ENCODE measurements around the gene MINDY4. TPM values are rescaled to one million over a fixed set of nuclear protein-coding genes. Genes with fewer than 3 reads are reported as not detected.

The MINDY4 gene
- total RNA-seq, 1 donor = 10.5 TPM

DNA sequence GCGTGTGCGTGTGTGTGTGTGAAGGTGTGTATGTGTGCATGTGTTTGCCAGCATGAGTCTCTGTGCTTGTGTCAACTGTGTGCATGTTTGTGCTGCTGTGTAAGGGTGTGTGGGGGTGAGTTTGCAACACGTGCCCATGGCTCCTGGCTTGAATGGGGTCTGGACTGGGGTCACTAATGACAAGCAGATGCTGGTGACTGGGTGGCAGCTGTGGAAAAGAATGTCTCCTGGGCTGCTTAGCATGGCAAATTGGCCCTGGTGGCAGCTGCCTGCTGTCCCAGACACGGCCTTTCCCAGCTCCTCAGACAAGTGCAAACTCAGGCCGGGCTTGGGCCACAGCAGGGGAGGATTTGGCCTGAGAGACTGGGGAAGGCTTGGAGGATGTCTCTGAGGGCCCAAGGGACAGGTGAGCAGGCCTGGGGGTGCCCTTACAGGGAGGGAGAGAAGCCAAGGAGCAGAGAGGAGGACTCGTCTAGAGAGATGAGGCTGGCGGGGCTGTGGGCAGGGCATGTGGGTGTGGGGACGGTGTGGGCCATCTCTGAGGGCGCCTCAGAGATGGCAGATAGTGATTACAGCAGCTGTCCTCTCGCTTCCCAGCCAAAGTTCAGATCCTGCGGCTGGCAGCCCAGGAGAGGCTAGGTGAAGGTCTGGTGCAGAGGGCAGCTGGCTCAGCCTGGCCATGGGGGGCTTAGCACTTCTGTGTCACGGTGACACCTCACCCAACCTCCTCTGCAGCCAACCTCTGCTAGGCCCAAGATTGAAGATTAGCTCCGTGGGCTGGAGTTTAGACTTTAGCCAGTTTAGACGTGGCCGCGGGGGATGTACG, 142.0 kb downstream of the MINDY4 start:
- Histone ChIP-seq H3K79me2 (ENCODE audit: insufficient read depth, low read length) (no peaks in the 10 kb centered on the region), H4K20me1 (ENCODE audit: insufficient read depth, low read length) (no peaks in the 10 kb centered on the region), H3K4me2 (ENCODE audit: insufficient read depth, low read length) (no peak overlapping the region)

DNA sequence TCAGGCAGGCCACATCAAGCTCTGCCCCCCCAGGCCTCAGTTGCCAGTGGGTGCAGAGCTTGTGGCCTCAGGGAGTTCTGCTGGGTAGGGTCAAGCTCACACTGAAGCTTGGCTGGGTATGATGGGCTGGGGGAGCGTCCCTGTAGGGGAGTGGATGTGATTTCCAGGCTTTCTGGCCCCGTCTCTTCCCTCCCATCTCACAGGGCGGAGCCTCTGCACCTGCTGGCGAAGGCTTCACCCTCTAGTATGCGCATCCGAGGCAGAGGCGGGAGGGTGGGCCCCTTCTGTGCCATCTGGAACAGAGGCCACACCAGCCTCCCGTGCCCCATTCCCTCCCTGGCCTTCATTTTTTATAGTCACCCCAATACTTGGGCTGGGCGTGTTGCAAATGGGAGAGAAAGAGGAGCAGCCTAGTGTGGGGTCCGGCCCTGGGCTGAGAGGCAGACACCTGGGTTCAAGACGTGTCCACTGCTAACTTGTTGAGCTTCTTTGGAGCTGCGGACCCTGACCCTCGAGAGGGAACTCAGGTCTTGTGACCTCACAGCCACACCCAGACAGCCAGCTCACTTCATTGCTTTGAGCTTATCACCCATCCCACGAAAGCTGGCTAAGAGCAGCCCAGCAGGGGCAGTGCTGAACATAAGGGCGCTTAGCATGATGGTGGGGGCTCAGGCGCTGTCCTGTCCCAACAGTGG, 142.8 kb downstream of the MINDY4 start:
- Histone ChIP-seq H3K36me3 (ENCODE audit: insufficient read depth, low read length) (no peaks in the 10 kb centered on the region), H3K9me3 (ENCODE audit: low read depth, low read length) (no peaks in the 10 kb centered on the region), H3K4me2 (ENCODE audit: insufficient read depth, low read length) (no peak overlapping the region), H3K4me1 (ENCODE audit: insufficient read depth, low read length) (peaks cover 12% of the 10 kb centered on the region), H4K20me1 (ENCODE audit: insufficient read depth, low read length) (no peaks in the 10 kb centered on the region), H3K4me3 (ENCODE audit: insufficient read depth, low read length) (no peak overlapping the region), H3K27me3 (ENCODE audit: insufficient read depth, low read length) (no peaks in the 10 kb centered on the region), H3K79me2 (ENCODE audit: insufficient read depth, low read length) (no peaks in the 10 kb centered on the region), H3K27ac (ENCODE audit: low read depth, low read length) (no peak overlapping the region), H2AFZ (ENCODE audit: low read length) (no peak overlapping the region)
- no peak for DNase-seq (ENCODE audit: insufficient read length, low spot score, missing footprints)
- no peak for TF ChIP-seq CTCF (IDR thresholded peaks at IDR 0.05; ENCODE audit: extremely low read depth, low read depth, low read length)

More for the DNA sequence above, 142.0 kb downstream of the MINDY4 start:
- no peak for DNase-seq (ENCODE audit: insufficient read length, low spot score, missing footprints)
- Histone ChIP-seq H3K27ac (ENCODE audit: low read depth, low read length) (no peak overlapping the region), H3K36me3 (ENCODE audit: insufficient read depth, low read length) (no peaks in the 10 kb centered on the region), H2AFZ (ENCODE audit: low read length) (no peak overlapping the region), H3K27me3 (ENCODE audit: insufficient read depth, low read length) (no peaks in the 10 kb centered on the region), H3K9me3 (ENCODE audit: low read depth, low read length) (no peaks in the 10 kb centered on the region), H3K4me3 (ENCODE audit: insufficient read depth, low read length) (no peak overlapping the region), H3K4me1 (ENCODE audit: insufficient read depth, low read length) (peaks cover 12% of the 10 kb centered on the region)
- no peak for TF ChIP-seq CTCF (IDR thresholded peaks at IDR 0.05; ENCODE audit: extremely low read depth, low read depth, low read length)

- no peak overlapping the region for H3K27ac ChIP-seq (ENCODE audit: low read depth, low read length)
- H3K9me3 ChIP-seq (ENCODE audit: low read depth, low read length) = no peaks in the 10 kb centered on the region
- no peak overlapping the region for H3K4me3 ChIP-seq (ENCODE audit: insufficient read depth, low read length)
- TF ChIP-seq CTCF (IDR thresholded peaks at IDR 0.05; ENCODE audit: extremely low read depth, low read depth, low read length) = no peak
- DNase-seq (ENCODE audit: insufficient read length, low spot score, missing footprints) = peak; percentile 97
- no peaks in the 10 kb centered on the region for H4K20me1 ChIP-seq (ENCODE audit: insufficient read depth, low read length)
- H3K4me1 ChIP-seq (ENCODE audit: insufficient read depth, low read length) = peaks cover 12% of the 10 kb centered on the region
- no peak overlapping the region for H2AFZ ChIP-seq (ENCODE audit: low read length)
- H3K36me3 ChIP-seq (ENCODE audit: insufficient read depth, low read length) = no peaks in the 10 kb centered on the region
- no peaks in the 10 kb centered on the region for H3K27me3 ChIP-seq (ENCODE audit: insufficient read depth, low read length)
- no peak overlapping the region for H3K4me2 ChIP-seq (ENCODE audit: insufficient read depth, low read length)
- no peaks in the 10 kb centered on the region for H3K79me2 ChIP-seq (ENCODE audit: insufficient read depth, low read length)
These were observed 143.4 kb downstream of the MINDY4 start for GRCh38 chr7:30914596-30914995.

DNA sequence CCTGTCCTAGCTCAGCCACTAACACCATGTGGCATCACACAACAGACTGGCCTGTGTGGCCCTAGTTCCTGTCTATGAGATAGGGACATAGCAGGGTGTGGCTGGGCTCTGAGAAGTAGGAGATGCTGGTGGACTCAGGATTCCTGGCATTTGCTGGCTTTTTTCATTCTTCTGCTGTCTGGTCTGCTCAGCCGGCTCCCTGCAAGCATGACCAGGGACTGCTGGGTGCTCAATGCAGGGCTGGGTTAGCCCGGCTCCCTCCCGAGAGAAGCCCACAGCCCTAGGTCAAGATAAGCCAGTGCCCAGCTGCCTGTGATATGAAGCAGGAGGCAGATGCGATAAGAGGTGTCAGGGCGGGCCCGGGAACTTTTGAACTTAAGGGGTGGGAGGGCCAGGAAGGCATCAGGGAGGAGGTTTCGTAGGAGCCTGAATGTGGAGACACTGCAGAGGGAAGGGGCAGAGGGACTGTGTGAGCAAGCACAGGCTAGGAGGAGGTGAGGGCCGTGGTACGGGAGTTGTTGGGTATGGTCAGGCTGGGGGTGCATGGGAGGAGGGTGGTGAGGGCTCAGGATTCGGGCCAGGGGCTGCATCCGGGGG, 143.9 kb downstream of the MINDY4 start:
- no peaks in the 10 kb centered on the region for H3K79me2 ChIP-seq (ENCODE audit: insufficient read depth, low read length)
- H3K4me2 ChIP-seq (ENCODE audit: insufficient read depth, low read length) = no peak overlapping the region

More for the DNA sequence above, 143.9 kb downstream of the MINDY4 start:
- no peak overlapping the region for H3K27ac ChIP-seq (ENCODE audit: low read depth, low read length)
- H3K4me1 ChIP-seq (ENCODE audit: insufficient read depth, low read length) = peaks cover 12% of the 10 kb centered on the region
- no peak overlapping the region for H3K4me3 ChIP-seq (ENCODE audit: insufficient read depth, low read length)
- H4K20me1 ChIP-seq (ENCODE audit: insufficient read depth, low read length) = no peaks in the 10 kb centered on the region
- H3K36me3 ChIP-seq (ENCODE audit: insufficient read depth, low read length) = no peaks in the 10 kb centered on the region
- H3K9me3 ChIP-seq (ENCODE audit: low read depth, low read length) = no peaks in the 10 kb centered on the region
- no peak for TF ChIP-seq CTCF (IDR thresholded peaks at IDR 0.05; ENCODE audit: extremely low read depth, low read depth, low read length)
- no peak overlapping the region for H2AFZ ChIP-seq (ENCODE audit: low read length)
- H3K27me3 ChIP-seq (ENCODE audit: insufficient read depth, low read length) = no peaks in the 10 kb centered on the region
- DNase-seq (ENCODE audit: insufficient read length, low spot score, missing footprints) = no peak
